Activated CD4-positive, alpha-beta T cell treated with anti-CD3 and anti-CD28 coated beads, Interleukin-2, amount 50 U/mL, for 48 hours (primary cell): ENCODE data around the gene ZNF775.
"Not testable (repeated sequence)": the region's sequence is repeated elsewhere in the genome, so short reads cannot be mapped to it uniquely, and the experiment has no call there.

Experiments used
- DNase-seq, 2 experiments: peaks; one replicate each; pipeline ENCODE4 v3.0.0-alpha.2; 2020

ZNF775 gene

GRCh38 chr7:150383710-150384397 lies 4.7 kb downstream of the ZNF775 start:
- no peak for DNase-seq

GRCh38 chr7:150384406-150385301 lies 5.5 kb downstream of the ZNF775 start:
- DNase-seq, result no peak

- no peak for DNase-seq
Measured at GRCh38 chr7:150385302-150385723, 6.2 kb downstream of the ZNF775 start.

GRCh38 chr7:150385884-150386283 lies 6.8 kb downstream of the ZNF775 start:
- DNase-seq, result not testable (repeated sequence)

GRCh38 chr7:150388306-150388705 lies 9.2 kb downstream of the ZNF775 start:
- DNase-seq, result no peak

- DNase-seq, result no peak
Measured at GRCh38 chr7:150388709-150389531, 9.8 kb downstream of the ZNF775 start.

GRCh38 chr7:150389532-150389816 lies 10.3 kb downstream of the ZNF775 start:
- peak in 1 of 2 experiments; percentile 27 for DNase-seq

- no peak for DNase-seq
Measured at GRCh38 chr7:150390205-150390604, 11.1 kb downstream of the ZNF775 start.

- DNase-seq, result no peak
Measured at GRCh38 chr7:150393325-150393724, 14.2 kb downstream of the ZNF775 start.

GRCh38 chr7:150396426-150396825 lies 17.3 kb downstream of the ZNF775 start:
- DNase-seq, result no peak

GRCh38 chr7:150396851-150397260 lies 17.7 kb downstream of the ZNF775 start:
- no peak for DNase-seq

- no peak for DNase-seq
Measured at GRCh38 chr7:150397346-150398107, 18.4 kb downstream of the ZNF775 start.

- no peak for DNase-seq
Measured at GRCh38 chr7:150398108-150398964, 19.2 kb downstream of the ZNF775 start.

- no peak for DNase-seq
Measured at GRCh38 chr7:150398965-150399320, 19.8 kb downstream of the ZNF775 start.

- no peak for DNase-seq
Measured at GRCh38 chr7:150399421-150400007, 20.4 kb downstream of the ZNF775 start.

GRCh38 chr7:150400008-150400787 lies 21.1 kb downstream of the ZNF775 start:
- DNase-seq, result no peak

- no peak for DNase-seq
Measured at GRCh38 chr7:150400788-150401423, 21.8 kb downstream of the ZNF775 start.

GRCh38 chr7:150401424-150401790 lies 22.3 kb downstream of the ZNF775 start:
- DNase-seq, result no peak

- DNase-seq, result no peak
Measured at GRCh38 chr7:150401861-150402631, 22.9 kb downstream of the ZNF775 start.
